Ovary (tissue), 3 donors: ENCODE data around the gene RANBP6.

Experiments
- CTCF ChIP-seq, 3 donors: fragments of 450-650 bp in 2 of 3; fragments of 200-600 bp in 1 of 3; IDR thresholded peaks; one replicate each; pipeline versions ENCODE4 v1.5.1 to v1.8.0; 2016 to 2022; ENCODE audit warnings: antibody characterized with exemption in 3 of 3, mild to moderate bottlenecking in 1 of 3
- EP300 ChIP-seq: sonication (generic); formaldehyde crosslinking; IDR thresholded peaks from one replicate; pipeline ENCODE4 v1.6.1; 2017; ENCODE audit warnings: antibody characterized with exemption
- POLR2A ChIP-seq: fragments of 450-650 bp; IDR thresholded peaks from one replicate; pipeline ENCODE4 v1.6.1; 2017; ENCODE audit warnings: antibody characterized with exemption, mild to moderate bottlenecking, moderate library complexity
- donor health status: DM: no; HTN: no; CAD: no.

GRCh38 chr9:6024035-6024554, 8.7 kb upstream of the RANBP6 start:
- TF ChIP-seq CTCF (IDR thresholded peaks at IDR 0.05) (no peak), POLR2A (no peak), EP300 (no peak)
